Activated CD4-positive, alpha-beta T cell treated with anti-CD3 and anti-CD28 coated beads, Interleukin-2, amount 50 U/mL, for 24 hours (primary cell): ENCODE results near the gene CELF4.
"Not testable (repeated sequence)": the region's sequence is repeated elsewhere in the genome, so short reads cannot be mapped to it uniquely, and the experiment has no call there.

Experiments used
- DNase-seq, 2 donors: peaks; one replicate each; pipeline ENCODE4 v3.0.0-alpha.2; 2020; ENCODE audit warnings: low read depth in 1 of 2, low spot score in 1 of 2

The CELF4 gene

GRCh38 chr18:37473195-37473840 lies 92.3 kb downstream of the CELF4 start:
- DNase-seq, result no peak

DNA sequence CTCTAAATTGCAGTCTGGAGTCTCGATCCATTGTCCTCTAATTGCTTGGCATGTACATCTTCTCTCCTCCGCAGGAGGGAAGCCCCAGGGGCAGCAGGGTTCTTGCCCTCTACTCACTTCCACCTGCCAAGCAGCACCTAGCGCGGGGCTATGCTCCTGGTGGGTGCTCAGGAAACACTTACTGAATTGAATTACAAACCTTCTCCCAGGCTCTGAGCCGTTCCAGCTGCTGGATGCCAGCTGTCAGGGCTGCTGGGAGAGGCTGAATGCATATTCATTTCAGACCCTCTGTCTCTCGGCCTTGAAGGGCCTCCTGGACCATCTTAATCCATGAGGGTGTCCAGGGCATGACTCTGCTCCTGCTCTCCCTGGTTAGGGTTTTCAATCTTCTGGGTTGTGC lies 94.0 kb downstream of the CELF4 start:
- DNase-seq, result no peak

GRCh38 chr18:37470986-37471385 lies 94.6 kb downstream of the CELF4 start:
- DNase-seq, result no peak

- DNase-seq, result no peak
Observed at GRCh38 chr18:37467002-37467662, 98.5 kb downstream of the CELF4 start.

GRCh38 chr18:37465958-37466357 lies 99.6 kb downstream of the CELF4 start:
- DNase-seq, result no peak

DNA sequence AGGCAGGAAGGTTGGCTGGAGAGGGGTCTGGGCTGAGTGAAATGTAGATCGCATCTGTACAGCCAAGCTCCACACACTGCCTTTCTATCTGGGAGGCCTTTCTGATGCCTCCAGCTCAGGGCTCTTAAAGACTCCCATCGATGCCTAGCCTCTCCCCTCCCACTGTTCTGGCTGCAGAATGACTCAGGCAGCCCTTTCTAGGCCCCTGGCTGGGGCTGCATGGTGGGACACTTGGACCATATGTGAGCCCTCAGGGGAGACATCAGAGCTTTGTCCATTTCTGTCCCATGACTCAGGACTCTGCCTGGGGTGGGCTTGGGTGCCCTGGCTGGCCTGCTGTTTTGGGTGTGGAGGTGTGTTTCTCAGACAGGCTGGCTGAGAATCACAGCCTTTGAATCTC lies 101.3 kb downstream of the CELF4 start:
- no peak for DNase-seq

- DNase-seq, result not testable (repeated sequence)
Observed at GRCh38 chr18:37461329-37461728, 104.3 kb downstream of the CELF4 start.

DNA sequence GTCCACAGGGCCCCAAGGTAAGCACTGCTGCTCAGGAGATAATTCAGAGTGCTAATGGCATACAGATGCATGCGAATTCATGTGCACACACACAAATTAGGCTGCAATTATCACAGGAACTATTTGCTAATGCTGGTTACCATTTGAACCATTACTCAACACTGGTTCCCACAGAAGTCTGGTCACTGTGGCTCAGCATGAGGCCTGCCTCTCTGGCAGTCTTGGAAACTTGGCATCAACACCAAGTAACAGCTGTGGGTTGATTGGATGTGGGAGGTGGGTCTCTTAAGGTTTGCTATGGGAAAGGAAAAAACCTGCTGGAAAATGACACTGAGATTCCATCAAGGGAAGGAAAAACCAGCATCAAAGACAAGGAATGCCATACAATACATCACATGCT lies 105.0 kb downstream of the CELF4 start:
- no peak for DNase-seq

DNA sequence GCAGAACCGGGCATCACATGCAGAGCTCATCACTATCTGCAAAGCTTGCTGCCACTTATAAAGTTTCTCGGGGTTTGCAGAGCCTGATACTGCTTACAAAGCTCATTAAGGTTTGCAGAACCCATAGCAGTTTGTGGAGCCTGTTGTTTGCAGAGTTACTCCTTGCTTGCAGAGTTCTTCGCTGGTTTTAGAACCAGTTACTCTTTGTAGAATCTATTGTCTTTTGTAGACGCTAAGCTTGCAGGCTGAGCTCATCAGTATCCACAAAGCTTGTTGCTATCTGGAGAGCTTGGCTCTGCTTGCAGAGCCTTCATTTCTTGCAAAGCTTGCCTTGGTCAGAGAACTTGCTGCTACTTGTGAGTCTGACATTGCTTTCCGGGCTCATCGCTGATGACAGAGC lies 106.9 kb downstream of the CELF4 start:
- DNase-seq, result no peak

GRCh38 chr18:37457753-37458152 lies 107.8 kb downstream of the CELF4 start:
- DNase-seq, result no peak

- no peak for DNase-seq
Observed at GRCh38 chr18:37457341-37457740, 108.3 kb downstream of the CELF4 start.

DNA sequence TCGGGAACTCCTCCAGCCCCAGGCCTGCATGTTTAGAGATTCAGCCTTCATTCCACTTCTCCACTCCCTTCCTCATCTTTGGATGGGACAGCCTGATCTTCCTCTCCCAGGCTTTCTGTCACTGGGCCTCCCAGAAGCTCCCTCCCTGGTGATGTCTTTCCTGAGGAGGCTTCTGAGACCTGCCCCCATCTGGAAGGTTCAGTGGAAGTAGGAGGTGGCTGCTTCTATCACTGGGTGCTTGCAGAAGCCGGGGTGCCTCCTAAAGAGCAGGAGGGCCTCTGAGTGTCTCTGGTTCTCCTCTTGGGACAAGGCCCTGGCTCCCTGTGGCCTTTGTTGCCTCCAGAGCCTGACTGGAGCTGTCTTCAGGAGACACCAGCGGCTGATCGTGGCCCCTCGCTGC lies 108.7 kb downstream of the CELF4 start:
- DNase-seq, result no peak

DNA sequence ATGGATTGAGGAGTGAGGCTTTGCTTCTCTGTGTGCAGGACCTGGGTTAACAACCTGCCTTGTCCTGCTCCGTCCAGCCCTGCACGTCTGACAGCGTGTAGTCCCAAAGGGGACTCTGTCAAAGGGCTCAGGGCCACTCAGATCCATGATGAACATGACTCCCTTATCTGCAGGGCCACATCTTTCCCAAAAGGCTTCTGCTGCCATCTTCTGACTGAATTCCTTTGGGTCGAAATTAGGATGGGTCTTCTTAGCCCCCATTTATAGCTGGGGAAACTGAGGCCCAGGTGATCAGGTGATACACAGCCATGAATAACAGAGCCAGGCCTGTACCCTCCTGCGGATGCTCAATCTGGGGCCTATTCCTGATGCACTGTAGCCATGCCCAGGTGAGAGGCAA lies 109.2 kb downstream of the CELF4 start:
- DNase-seq, result no peak

GRCh38 chr18:37453752-37454151 lies 111.8 kb downstream of the CELF4 start:
- no peak for DNase-seq

DNA sequence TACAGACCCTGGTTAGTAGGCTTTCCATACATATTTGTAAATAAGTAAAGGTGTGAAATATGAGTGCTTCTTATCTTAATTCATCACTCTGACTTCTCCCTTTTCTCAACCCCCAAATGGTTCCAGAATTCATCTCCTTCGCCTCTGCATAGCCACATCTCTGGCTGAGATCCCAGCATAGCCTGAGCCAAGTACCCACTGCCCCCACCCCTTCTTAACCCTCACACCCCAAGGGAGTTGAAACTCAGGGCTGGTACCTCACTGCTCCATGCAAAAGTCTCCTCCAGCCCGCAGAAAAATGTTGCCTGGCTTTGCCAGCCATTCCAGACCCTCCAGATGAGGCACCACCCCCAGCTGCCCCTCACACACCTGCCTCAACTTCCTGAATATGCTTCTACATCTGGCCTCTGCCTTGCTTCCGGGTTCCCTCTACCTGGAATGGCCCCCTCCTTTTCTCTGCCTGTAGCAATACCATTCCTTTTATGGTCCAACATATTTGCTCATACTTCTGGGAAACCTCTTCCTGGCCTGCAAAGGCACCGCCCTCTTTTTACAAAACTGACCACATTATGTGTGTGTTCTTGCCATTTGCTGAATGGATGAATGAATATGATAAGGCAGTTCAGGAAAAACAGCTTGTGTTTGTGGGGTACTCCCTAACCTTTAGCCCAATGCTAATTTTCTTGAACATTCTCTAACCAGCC lies 112.8 kb downstream of the CELF4 start:
- no peak for DNase-seq

DNA sequence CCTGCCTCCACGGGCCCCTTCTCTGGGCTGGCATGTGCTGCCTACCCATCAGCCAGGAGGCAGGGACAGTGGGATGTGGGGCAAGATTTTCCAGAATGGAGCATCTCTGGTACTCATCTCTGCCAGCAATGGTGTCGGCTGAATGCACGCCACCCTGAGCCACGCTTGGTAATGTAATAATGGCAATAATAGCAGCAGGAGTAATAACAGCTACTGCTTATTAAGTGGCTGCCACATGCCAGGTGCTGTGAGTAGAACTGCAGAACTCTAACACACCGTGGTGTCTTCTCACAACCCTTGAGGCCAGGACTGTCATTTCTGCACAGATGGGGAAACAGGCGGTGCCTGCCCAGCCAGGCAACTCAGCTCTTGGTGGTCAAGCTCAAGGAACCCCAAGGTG lies 113.6 kb downstream of the CELF4 start:
- no peak for DNase-seq

GRCh38 chr18:37451239-37451825 lies 114.3 kb downstream of the CELF4 start:
- no peak for DNase-seq

DNA sequence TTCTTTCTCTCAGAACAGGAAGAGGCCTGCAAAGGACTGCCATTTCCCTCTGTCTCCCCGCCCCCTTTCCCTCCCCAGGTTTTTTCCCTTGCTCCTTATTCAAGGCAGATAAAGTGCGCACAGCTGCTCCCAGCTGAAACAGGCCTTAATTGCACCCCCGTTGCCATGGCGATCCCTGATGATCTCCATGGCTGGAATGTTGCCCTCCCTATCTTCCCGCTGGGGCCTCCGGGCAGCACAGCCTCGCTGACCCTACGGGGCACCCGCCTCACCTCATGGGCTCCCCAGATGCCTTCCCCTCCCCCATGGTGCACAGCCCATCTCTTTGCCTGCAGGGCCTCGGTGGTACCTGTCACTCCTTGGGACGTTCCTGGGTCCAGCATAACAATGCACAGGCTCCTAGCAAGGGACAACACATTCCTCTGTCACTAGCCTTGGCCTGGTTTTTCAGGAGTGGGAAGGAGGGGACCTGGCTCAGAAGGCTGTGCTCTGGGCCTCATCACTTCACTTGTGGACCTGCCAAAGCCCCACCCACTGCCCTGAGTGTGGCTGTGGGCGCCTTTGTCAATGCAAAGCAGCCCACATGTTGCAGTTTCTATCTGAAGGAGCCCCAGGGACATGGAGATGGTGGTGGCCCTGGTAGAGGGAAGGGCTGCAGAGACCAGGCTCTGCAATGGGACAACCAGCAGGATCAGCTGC lies 115.0 kb downstream of the CELF4 start:
- no peak for DNase-seq

DNA sequence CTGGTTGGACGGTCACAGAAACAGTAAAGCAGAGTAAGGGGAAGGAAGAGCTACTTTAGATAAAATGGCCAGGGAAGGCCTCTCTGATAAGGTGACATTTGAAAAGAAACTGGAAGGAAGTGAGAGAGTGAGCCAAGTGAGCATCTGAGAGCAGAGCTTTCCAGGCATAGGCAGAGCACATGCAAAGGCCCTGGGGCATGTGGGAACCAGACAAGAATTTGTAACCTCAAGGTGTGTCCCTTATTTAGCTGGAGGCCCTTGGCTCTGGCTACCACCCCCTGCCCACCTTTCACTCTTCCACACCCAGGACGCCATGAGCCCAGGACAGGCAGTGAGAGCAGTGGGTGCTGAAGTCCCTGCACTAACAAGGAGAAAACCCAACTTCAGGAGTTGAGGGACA lies 116.0 kb downstream of the CELF4 start:
- DNase-seq, result no peak

- no peak for DNase-seq
Observed at GRCh38 chr18:37448946-37449345, 116.7 kb downstream of the CELF4 start.
